ENCODE results near the gene RAB11FIP4.

RAB11FIP4 gene

GRCh38 chr17:31489295-31490018, 98.0 kb downstream of the RAB11FIP4 start:
- DNase-seq, result no peak

- DNase-seq, result no peak
Observed at GRCh38 chr17:31490019-31490650, 98.7 kb downstream of the RAB11FIP4 start.

GRCh38 chr17:31490671-31491375, 99.3 kb downstream of the RAB11FIP4 start:
- no peak for DNase-seq

- DNase-seq, result no peak
Observed at GRCh38 chr17:31491376-31492131, 100.1 kb downstream of the RAB11FIP4 start.

GRCh38 chr17:31492206-31492605, 100.7 kb downstream of the RAB11FIP4 start:
- no peak for DNase-seq

GRCh38 chr17:31492880-31493655, 101.6 kb downstream of the RAB11FIP4 start:
- DNase-seq, result peak; percentile 45

GRCh38 chr17:31493656-31494155, 102.2 kb downstream of the RAB11FIP4 start:
- no peak for DNase-seq

- peak; percentile 52 for DNase-seq
Observed at GRCh38 chr17:31494259-31495021, 103.0 kb downstream of the RAB11FIP4 start.

GRCh38 chr17:31495022-31495885, 103.8 kb downstream of the RAB11FIP4 start:
- no peak for DNase-seq

- DNase-seq, result no peak
Observed at GRCh38 chr17:31496097-31496496, 104.6 kb downstream of the RAB11FIP4 start.

GRCh38 chr17:31496601-31497000, 105.1 kb downstream of the RAB11FIP4 start:
- DNase-seq, result no peak

GRCh38 chr17:31497431-31497830, 106.0 kb downstream of the RAB11FIP4 start:
- DNase-seq, result no peak

- DNase-seq, result no peak
Observed at GRCh38 chr17:31497994-31498826, 106.7 kb downstream of the RAB11FIP4 start.

- no peak for DNase-seq
Observed at GRCh38 chr17:31499771-31500554, 108.5 kb downstream of the RAB11FIP4 start.

- DNase-seq, result no peak
Observed at GRCh38 chr17:31506517-31506916, 115.0 kb downstream of the RAB11FIP4 start.

GRCh38 chr17:31508288-31509094, 117.0 kb downstream of the RAB11FIP4 start:
- peak; percentile 62 for DNase-seq

GRCh38 chr17:31509095-31509804, 117.8 kb downstream of the RAB11FIP4 start:
- no peak for DNase-seq

Measured in activated effector memory CD4-positive, alpha-beta T cell treated with Interleukin-2 at 50 U/mL for 16 hours (primary cell).